NCI-H2107 treated with DMSO at 0.1 percent for 48 hours (cell line): Measurements from ENCODE around the gene DYNC1I1.
A peak's percentile ranks its signal among the peaks of the same experiment; 100 is the strongest.

Experiments
- DNase-seq: peaks from one replicate; lab custom pipeline; 2025; ENCODE audit not compliant: unreplicated experiment; lab: John Stamatoyannopoulos, UW

DYNC1I1 gene

DNA sequence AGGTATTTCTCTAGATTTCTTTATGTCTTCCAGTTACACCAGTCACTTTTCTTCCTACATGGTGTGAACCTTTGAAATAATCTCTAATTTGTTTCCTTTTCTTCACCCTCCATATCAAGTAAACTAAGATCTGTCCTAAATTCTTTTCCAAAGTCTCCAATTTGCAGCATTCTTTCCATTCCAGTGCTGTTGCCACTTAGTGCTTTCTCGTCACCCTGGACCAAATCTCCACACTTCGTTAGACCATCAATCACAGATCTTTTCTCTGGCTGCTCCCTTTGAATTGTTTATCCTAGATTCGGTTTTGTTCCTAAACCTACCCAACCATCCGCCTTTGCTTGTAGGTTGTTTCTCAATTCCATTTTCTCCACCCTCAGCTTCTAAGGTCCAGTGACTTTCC lies 74.7 kb downstream of the DYNC1I1 start:
- no peak for DNase-seq

DNA sequence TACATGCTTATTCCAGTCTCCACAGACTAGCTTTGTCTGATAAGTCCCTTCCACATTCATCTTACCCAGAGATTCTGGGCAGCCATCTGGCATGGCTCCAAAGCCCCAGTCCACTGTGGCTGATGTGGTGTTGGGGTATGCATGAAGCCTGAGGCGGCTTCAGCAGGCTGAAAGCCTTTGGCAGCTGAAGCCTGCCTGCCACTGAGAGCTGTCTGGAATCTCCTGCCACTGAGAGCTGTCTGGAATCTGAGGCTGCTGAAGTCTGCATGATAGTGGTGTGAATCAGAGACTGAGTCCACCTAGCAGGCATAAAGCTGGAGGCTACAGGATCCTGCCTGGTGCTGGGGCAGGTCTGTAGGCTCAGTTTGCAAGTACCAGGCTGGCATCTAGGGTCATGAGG lies 87.1 kb downstream of the DYNC1I1 start:
- no peak for DNase-seq

DNA sequence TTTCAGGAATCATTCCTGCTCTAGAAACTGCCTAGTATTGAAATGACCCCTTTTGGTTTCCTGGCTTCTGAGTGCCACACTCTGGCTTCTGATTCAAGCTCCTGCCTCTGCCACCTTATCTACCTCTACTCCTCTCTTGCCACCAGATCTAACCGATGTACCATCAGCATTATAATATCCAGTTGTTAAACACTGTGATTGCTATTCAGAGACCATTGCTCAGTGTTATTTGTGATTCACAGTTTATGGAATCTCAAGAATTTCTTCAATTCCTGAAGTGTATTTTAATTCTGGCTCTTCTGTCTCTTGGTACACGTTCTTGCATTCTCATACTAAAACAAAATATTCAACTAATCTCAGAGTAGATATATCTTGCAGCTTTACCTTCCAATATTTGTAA lies 88.7 kb downstream of the DYNC1I1 start:
- DNase-seq = no peak

DNA sequence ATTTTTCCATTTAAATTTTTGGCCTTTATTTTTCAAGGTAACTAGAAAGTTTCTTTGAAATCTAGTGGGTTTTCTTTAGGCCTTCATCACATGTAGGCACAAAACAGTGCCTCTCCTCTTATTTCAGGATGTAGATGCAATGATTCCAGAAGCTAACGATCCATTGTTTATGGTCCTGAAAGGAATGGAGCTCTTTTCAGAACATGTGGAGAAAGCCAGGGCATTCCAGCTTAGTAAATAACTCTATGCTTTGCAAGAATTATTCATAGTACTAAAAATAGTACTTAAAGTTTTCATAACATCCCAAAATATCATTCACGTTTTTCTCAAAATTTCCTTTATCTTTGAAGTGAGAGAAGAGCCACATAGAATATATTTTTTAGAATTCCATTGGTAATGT lies 91.3 kb downstream of the DYNC1I1 start:
- DNase-seq = no peak

DNA sequence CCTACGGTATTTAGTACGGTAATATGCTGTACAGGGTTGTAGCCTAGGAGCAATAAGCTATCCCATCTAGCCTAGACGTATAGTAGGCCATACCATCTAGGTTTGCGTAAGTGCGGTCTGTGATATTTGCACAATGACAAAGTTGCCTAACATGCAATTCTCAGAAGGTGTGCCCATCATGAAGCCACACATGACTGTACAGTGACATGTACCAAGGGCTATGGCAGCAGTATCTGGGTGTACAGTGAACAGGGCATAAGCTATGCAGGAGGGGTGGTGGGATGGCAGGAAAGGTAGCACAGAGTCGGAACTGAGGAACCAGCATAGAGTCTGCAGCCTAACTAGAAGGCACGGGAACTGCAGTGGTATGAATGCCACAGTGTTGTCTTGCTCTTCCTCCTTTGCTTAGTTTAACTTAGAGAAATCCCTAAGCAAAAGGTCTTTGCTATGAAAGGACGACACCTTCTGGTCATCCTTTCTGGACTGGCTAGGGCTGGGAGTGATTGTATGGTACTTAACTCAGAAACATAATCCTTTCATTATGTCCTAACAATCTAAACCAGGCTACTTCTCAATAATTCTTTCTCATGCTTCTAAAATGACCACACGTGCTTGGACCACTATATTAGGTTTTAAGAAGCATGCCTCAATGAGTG lies 93.5 kb downstream of the DYNC1I1 start:
- DNase-seq = no peak

DNA sequence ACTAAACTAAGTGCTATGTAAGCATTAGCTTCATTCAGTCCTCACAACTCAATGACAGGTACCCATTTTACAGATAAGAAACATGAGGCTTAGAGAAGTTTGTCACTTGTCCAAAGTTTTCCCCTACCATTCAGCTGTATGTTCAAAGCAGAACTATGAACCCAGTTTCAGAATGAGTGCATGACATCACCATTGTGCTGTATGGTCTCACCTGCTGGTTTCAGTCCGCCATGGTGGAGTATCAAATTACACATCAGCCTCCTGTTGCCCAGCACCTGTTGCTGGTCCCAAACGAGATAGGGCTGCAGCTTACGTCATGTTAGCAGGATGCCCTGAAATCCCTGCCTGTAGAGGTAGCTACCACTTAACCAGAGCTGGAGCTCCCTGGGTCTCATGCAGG lies 95.0 kb downstream of the DYNC1I1 start:
- DNase-seq = peak; percentile 92

DNA sequence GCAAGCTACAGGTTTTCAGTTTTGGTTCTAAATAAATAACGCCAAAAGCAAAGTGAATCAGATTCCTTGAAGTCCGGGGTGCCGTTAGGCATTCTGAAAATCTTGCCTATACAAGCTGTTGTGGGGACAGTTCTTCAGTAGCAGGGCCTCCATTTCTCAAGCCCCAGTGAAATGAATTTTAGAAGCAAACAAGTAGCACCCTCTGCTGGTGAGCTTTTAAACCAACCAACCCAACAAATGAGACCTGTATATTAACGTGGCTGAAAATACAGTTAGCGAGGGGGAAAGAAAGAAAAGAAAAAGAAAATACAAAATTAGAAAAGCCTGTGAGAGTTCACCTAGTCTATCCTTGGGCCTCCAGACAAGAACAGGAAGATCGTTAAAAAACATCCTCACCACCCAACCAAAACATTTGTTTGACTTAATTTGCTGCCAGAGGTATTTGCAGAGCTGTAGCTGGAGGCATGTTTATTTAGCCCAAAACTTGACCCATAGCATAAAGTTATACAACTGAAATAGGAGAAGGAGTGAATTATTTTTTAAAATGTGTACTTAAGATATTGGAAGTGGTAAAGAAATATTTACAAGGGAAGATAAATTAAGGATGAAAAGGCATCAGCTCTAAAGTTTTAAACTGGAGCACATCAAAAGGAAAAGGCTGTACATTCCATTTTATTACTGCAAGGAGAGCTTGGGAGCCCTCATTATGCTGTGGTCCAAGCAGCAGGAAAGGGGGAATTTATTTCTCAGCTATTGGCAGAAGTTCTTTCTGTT lies 98.9 kb downstream of the DYNC1I1 start:
- peak; percentile 81 for DNase-seq

DNA sequence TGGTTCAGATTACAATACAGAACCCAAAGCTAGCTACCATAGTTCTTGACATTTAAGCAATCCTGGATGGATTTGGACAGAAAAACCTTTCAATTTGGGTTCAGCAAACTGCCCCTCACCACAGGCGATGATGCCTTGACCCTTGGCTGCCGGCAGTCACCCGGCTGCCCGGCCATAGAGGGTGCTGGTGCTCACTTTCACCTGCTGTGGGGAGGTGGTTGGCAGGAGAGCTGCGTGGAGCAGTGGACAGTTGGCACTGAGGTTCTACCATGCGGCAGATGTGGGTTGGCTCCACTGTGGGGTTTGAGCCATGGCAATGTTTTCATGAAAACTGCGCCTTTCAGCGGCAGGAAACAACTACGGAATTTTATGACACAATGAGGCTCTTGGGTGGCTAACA lies 99.5 kb downstream of the DYNC1I1 start:
- no peak for DNase-seq

DNA sequence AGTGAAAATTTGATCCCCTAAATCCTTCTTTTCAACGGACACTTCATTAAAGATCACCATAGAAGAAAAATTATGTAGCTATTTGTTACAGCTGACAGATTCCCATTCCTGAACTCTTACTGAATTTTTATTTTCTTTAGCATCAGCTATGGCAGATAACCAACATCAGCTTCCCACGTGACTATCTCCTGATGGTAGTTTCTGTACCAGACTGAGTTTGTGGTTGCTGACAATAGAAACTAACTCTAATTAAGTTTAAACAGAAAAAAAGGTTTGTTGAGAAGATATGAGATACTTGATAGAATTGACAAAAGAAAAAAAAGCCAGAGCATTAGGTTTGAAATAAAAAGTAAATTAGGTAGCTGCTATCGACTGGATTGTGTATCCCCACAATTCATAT lies 101.8 kb downstream of the DYNC1I1 start:
- no peak for DNase-seq

DNA sequence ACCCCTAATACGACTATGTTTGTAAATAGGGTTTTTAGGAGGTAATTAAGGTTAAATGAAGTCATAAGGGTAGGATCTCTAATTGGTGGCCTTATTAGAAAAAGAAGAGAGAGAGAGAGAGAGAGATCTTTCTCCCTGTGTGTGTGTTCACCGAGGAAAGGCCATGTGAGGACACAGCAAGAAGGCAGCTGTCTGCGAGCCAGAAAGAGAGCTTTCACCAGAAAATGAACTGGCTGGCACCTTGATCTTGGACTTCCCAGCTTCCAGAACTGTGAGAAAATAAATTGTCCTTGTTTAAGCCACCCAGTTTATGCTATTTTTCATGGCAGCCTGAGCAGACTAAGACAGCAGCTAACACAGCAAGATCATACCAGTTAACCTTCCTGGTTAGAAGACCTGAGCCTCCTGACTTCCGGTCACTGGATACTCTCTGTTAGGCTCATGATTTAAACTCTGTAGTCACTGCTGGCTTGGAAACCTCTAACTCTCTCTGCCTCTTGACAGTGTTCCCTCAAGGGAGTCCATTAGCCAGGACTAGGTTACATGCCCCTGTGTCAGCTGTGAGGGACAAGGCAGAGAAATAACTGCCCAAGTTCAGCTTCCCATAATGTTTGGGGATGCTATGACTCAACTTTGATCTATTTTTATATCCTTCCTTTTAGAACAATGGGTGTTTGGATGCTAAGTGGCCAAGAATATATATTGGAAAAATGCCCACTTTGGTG lies 102.3 kb downstream of the DYNC1I1 start:
- DNase-seq = no peak

DNA sequence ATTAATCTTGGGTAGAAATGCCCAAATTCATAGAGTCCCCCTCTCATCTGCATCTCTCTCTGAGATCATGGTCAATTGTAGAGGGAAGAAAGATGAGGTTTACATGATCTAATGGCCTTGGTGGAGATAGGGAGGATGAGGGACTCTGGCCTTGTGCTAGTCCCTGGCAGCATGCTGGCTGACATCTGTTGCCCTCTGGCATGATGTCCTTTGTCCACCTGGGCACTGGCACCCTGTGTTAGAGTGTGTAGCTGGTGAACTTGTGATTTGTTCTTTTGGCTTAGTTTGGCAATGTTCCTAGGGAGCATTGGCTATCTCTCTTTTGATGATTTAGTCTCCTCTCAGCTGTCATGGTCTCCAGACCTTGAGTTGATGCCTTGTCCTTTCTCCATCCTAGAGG lies 103.2 kb downstream of the DYNC1I1 start:
- no peak for DNase-seq

DNA sequence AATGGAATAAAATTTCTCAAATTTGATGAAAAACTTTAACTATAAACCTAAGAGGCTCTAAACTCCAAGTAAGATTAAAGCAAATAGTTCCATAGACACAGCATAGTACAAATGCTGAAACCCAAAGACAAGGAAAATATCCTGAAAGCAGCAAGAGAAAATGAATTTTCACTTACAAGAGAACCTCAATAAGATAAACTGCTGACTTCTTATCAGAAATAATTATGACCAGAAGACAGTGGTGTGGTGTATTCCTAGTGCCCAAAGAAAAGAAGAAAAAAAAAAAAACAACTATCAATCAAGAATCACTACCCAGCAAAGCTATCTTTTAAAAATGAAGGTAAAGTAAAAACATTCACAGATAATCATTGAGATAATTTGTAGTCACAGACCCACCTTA lies 106.3 kb downstream of the DYNC1I1 start:
- no peak for DNase-seq

DNA sequence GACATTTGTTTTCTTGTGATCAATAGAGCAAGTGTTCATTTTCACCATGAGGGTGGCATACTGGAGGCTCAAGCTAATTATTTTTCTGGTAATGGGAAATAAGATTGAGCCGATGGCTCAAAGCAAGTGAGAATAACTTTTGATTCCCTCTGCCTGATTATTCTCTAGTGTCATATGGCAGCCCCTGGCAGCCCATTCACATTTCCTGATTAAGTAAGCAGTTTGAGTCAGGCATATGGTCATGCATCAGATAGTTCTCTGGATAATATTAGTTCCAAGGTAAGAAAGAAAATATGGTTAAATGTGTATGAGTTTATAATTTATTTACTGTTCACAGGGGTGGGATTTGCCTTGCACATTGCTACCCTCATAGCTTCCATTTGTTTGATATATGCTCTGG lies 109.2 kb downstream of the DYNC1I1 start:
- no peak for DNase-seq

DNA sequence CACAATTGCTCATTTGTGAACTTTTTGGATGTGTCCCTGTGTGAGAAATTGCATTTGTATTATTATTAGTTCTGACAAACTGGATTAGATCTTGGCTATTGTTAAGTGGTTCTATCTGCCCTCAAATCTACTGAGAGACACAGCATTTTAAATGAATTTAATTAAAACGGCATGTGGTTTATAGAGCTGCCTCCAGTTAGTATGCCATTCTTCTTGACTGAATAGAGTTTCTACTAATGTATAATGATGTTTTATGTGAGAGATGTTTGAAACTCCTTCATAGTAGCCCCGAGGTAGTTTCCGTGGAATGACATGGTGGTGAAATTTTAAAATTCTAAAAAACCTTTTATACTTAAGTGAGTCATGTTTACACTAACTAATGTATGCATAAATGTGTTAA lies 110.9 kb downstream of the DYNC1I1 start:
- no peak for DNase-seq

DNA sequence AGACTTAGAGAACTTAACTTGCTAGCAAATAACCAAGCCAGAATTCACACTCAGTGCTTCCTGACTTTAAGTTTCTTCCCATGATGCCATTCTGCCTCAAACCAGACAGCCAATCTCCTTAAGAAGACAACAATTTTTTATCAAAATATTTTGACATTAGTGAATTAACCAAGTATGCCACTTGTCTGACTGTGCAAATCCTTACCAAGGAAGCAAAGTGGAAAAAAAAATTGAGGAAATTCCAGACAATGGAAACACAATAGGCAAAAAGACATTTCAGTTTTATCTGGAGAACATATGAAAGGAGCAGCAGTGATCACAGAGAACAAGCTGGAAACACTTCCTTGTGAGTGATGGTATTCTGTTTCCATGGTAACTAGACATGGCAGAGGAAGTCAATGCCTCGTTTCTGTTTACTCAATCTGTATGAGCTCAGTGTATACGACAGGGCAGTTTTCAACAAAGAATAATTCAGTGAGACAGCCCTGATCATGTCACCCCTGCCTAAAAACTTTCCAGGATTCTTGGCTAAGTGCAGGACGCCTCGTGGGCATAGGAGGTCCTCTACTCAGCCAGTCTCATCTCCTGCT lies 114.2 kb downstream of the DYNC1I1 start:
- no peak for DNase-seq

DNA sequence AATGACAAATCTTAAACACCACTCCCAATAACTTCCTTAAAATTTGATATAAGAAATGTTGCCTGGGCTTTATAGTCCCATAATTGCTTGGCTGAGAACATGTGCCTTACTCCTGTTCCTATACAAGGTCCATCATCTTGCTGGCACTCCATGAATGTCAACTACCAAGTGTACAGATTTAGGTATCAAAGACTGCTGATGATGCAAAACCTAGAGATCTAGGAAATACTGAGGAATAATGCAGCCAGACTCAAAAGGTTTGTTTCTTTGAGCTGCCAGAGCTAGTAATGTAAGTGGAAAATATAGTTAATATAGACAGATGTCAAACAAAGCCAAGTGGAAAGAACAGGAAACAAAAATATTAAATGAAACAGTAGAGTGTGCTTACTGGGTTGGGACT lies 121.1 kb downstream of the DYNC1I1 start:
- DNase-seq = no peak

DNA sequence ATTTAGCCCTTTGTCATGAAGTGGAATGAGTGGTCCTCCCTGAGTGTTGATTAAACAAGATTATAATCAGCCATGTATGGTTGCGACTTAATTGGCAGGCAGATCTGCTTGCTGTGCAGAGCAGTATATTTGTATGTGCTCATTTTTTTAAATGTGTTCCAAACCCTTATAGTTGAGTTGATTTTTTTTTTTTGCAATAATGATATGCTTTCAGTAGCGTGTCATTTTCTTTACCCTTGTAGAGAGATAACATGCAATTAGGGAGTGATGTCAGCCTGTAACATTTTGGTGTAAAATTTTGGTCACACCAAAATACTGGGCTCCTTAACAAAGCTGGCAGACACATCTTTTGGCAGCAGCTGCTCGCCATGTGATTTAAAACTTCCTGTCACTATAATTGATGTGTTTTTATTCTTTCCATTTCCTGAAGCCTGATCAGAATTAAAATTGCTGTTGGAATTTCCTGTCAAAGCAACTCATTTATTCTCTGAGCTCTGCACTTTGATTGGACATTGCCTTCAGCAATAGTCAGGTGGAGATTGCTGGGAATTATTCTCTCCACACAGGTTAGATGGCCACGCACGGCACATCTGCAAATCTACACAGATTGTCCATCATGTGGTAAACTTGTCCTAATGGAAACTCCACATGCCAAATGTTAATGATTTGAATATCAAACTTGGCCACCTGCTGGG lies 125.3 kb downstream of the DYNC1I1 start:
- no peak for DNase-seq

DNA sequence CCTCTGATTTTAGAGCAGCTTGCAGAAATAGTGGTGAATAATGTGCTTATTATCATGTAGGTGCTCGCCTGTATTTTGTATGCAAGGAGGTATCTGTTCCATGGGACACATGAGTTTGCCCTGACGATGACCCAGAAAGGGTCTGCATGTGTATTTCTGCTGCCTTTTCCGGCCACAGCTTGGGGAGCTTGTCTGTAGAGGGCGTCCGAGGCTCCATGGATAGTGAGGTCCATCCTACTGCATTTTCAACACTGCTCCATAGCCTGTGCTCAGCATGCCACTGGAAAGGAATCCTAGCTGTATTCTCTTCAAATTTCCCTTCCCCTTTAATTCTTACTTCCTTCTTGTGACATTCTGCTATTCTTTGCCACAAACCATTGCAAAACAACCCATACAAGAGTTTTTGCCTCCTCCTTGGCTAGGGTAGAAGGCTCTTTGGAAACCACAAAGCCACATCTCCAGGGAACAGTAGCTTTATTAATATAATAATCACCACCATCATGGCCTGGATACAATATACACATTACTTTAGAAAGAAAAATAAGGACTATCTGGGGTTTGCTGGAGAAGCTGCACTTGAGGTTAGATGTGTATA lies 127.7 kb downstream of the DYNC1I1 start:
- DNase-seq = no peak

DNA sequence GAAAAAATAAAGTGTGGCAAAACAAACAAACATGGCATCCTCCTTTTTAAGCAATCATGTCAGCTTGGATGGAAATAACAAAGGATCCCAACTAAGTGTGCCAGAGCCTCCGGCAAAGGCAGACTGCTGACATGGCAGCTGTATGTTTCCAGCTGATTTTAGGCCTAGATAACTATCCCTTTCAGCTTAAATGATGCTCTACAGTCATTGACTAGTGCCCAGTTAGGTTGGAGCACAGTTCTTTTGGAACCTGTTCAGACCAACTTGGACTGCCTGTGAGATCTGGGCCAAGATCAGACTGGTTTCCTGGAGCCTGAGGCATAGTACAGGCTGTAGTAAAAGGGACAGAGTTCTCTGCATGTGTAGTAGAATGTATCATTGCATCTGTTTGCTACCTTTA lies 128.7 kb downstream of the DYNC1I1 start:
- no peak for DNase-seq

DNA sequence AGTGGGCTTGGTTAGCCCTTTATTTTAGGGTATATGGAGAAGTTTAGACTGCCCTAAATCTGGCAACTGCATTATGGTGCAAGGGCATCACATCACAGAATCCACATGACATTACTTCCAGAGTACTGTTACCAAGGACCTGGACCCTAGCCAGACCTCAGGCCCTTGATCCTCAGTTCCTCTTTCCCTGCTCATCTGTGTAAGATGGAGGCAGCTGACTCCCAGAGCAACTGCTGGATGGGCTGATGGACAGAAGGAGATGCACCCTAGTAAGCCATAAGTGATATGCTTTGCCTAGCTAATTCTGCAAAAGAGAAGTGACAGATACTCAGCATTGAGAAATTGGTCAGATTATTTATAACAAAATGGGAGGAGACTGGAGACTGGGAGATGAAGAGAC lies 131.7 kb downstream of the DYNC1I1 start:
- DNase-seq = no peak

DNA sequence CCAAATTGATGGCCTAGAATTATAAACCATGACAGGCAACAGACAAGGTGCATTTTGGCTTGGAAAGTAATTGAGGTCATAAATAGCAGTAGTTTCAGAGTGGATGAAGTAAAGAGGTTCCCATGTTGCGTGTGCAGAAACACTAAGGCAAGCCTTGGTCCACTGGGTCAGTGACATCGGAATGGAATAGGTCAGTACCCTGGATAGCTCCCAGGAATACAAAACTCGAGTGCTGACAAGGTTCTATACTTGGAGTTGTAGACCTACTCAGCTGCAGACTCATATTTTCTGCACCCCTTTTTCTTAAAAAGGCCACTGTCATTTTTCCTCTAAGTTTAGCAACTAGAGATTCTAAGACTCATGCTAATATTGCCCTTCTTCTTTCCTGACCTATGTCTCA lies 132.8 kb downstream of the DYNC1I1 start:
- DNase-seq = no peak
